ENCODE data around the gene PFN3. TPM values are rescaled to one million over a fixed set of nuclear protein-coding genes. Genes with fewer than 3 reads are reported as not detected.
A peak's percentile ranks its signal among the peaks of the same experiment; 100 is the strongest.

The PFN3 gene
- total and polyA plus RNA-seq, 2 of the 13 experiments (the other 11 are each of a cell fraction or from before 2014, with no cell fraction given), result not detected

DNA sequence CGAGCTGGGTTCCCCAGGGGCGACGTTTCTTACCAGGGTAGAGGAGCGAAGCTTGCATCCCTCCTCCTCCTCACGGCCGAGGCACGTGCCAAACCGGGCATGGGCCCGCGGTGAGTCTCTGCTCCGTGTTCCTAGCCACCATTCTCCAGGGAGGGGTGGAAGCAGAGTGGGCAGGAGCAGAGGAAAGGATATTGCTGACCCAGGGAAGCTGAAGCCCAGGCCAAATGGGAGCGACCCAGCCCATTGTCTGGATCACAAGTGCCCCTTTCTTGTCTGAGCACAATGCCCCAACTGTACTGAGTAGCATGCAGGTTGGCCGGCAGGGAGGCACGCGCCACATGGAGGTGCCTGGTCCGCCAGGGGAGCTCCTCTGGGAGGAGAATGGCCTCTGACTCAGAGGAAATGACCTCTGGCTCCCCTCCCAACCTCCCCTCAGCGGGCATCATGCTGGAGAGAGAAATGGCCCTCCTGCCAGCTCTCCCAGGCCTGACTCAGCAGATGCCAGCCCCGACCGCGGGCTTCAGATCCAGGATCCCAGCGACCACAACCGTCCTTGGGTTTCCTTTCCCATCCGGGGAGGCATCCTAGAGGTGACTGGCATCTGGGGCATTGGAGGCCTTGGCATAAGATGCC, 47.3 kb upstream of the PFN3 start (continued):
- TF ChIP-seq, protein P1, sequence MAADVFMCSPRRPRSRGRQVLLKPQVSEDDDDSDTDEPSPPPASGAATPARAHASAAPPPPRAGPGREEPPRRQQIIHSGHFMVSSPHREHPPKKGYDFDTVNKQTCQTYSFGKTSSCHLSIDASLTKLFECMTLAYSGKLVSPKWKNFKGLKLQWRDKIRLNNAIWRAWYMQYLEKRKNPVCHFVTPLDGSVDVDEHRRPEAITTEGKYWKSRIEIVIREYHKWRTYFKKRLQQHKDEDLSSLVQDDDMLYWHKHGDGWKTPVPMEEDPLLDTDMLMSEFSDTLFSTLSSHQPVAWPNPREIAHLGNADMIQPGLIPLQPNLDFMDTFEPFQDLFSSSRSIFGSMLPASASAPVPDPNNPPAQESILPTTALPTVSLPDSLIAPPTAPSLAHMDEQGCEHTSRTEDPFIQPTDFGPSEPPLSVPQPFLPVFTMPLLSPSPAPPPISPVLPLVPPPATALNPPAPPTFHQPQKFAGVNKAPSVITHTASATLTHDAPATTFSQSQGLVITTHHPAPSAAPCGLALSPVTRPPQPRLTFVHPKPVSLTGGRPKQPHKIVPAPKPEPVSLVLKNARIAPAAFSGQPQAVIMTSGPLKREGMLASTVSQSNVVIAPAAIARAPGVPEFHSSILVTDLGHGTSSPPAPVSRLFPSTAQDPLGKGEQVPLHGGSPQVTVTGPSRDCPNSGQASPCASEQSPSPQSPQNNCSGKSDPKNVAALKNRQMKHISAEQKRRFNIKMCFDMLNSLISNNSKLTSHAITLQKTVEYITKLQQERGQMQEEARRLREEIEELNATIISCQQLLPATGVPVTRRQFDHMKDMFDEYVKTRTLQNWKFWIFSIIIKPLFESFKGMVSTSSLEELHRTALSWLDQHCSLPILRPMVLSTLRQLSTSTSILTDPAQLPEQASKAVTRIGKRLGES (CRISPR knock-in tag; IDR thresholded peaks at IDR 0.05; ENCODE audit: borderline replicate concordance), result no peak
- TF ChIP-seq MYNN (CRISPR knock-in tag; IDR thresholded peaks at IDR 0.05; ENCODE audit: low read depth) (0 out of 2 replicates have a peak, but pooled peaks have one; percentile 25), HNRNPL (IDR thresholded peaks at IDR 0.05; ENCODE audit: low read depth, low read length) (peak; percentile 99), ZNF329 (CRISPR knock-in tag; IDR thresholded peaks at IDR 0.05; ENCODE audit: low read depth) (no peak), ZNF101 (CRISPR knock-in tag; IDR thresholded peaks at IDR 0.05; ENCODE audit: borderline replicate concordance, low read depth) (peak; percentile 71; the same call in 1 of the 2 replicates), FOXC1 (CRISPR knock-in tag; IDR thresholded peaks at IDR 0.05; ENCODE audit: borderline replicate concordance) (no peak), ZNF792 (CRISPR knock-in tag; IDR thresholded peaks at IDR 0.05) (no peak), KLF6 (CRISPR knock-in tag; IDR thresholded peaks at IDR 0.05) (no peak; the same call in 1 of the 2 replicates), RELA (CRISPR knock-in tag; IDR thresholded peaks at IDR 0.05) (no peak), SRSF4 (IDR thresholded peaks at IDR 0.05; ENCODE audit: low read depth, low read length, poor library complexity, severe bottlenecking) (no peak), HNRNPLL (IDR thresholded peaks at IDR 0.05; ENCODE audit: low read depth, low read length, poor library complexity, severe bottlenecking) (no peak), STAT6 (CRISPR knock-in tag; IDR thresholded peaks at IDR 0.05; ENCODE audit: borderline replicate concordance) (no peak)
- TF ChIP-seq, protein P2, sequence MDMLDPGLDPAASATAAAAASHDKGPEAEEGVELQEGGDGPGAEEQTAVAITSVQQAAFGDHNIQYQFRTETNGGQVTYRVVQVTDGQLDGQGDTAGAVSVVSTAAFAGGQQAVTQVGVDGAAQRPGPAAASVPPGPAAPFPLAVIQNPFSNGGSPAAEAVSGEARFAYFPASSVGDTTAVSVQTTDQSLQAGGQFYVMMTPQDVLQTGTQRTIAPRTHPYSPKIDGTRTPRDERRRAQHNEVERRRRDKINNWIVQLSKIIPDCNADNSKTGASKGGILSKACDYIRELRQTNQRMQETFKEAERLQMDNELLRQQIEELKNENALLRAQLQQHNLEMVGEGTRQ (IDR thresholded peaks at IDR 0.05; ENCODE audit: low read depth, low read length), result no peak
- TF ChIP-seq, protein P2 (CRISPR knock-in tag; IDR thresholded peaks at IDR 0.05; ENCODE audit: borderline replicate concordance), result no peak; the same call in 1 of the 2 replicates
- TF ChIP-seq, protein P3, sequence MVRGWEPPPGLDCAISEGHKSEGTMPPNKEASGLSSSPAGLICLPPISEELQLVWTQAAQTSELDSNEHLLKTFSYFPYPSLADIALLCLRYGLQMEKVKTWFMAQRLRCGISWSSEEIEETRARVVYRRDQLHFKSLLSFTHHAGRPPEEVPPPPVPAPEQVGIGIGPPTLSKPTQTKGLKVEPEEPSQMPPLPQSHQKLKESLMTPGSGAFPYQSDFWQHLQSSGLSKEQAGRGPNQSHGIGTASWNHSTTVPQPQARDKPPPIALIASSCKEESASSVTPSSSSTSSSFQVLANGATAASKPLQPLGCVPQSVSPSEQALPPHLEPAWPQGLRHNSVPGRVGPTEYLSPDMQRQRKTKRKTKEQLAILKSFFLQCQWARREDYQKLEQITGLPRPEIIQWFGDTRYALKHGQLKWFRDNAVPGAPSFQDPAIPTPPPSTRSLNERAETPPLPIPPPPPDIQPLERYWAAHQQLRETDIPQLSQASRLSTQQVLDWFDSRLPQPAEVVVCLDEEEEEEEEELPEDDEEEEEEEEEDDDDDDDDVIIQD (CRISPR knock-in tag; IDR thresholded peaks at IDR 0.05; ENCODE audit: low read depth), result no peak

Data from HepG2 (cell line).